SU-DHL-6 (cell line): Measurements from ENCODE around the gene CCER1.

Experiments
- EZH2phosphoT487 ChIP-seq: fragments of 200-600 bp; sonication (generic), shearing (Covaris generic); conservative IDR thresholded peaks from 2 replicates; pipeline ENCODE4 v1.6.1; 2018; ENCODE audit warnings: mild to moderate bottlenecking, antibody characterized with exemption, low read length, moderate library complexity, mixed read lengths
- TF ChIP-seq, protein P1 (sequence below): fragments of 200-600 bp; sonication (generic); IDR thresholded peaks from one replicate; pipeline ENCODE4 v1.5.1; 2017; ENCODE audit warnings: antibody characterized with exemption, mild to moderate bottlenecking, low read length, moderate library complexity; ENCODE audit not compliant: insufficient read depth, poor library complexity, severe bottlenecking

DNA sequence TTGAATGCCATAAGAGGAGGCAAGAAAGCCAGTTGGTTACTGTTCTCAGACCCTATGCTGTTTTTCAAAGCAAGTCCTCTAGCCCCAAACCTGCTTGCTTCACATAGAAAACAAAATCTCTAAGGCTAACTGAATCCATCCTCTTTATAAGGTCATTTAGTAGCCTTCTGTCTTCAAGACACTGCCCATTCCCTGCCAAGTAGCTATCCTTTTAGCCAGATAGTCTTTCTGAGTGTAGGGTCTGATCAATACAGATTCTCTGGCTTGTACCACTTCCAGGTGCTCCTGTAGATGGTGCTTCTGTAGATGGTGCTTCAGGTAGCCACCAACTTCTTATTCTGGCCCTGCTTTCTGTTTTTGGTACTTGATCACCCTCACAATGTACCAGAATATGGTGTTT, 15.9 kb upstream of the CCER1 start:
- TF ChIP-seq, protein P1, sequence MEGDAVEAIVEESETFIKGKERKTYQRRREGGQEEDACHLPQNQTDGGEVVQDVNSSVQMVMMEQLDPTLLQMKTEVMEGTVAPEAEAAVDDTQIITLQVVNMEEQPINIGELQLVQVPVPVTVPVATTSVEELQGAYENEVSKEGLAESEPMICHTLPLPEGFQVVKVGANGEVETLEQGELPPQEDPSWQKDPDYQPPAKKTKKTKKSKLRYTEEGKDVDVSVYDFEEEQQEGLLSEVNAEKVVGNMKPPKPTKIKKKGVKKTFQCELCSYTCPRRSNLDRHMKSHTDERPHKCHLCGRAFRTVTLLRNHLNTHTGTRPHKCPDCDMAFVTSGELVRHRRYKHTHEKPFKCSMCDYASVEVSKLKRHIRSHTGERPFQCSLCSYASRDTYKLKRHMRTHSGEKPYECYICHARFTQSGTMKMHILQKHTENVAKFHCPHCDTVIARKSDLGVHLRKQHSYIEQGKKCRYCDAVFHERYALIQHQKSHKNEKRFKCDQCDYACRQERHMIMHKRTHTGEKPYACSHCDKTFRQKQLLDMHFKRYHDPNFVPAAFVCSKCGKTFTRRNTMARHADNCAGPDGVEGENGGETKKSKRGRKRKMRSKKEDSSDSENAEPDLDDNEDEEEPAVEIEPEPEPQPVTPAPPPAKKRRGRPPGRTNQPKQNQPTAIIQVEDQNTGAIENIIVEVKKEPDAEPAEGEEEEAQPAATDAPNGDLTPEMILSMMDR: no peak
- TF ChIP-seq EZH2phosphoT487: no peak
